Measurements from ENCODE around the gene PSME3.

PSME3 gene

GRCh38 chr17:42891539-42892152, 58.4 kb downstream of the PSME3 start:
- H3K4me3 ChIP-seq (ENCODE audit: low read length), result no peak overlapping the region
- no peak for DNase-seq (ENCODE audit: low read depth)
- TF ChIP-seq CTCF (IDR thresholded peaks at IDR 0.05; ENCODE audit: insufficient read depth, low read depth, low read length, missing control alignments), result no peak

GRCh38 chr17:42893359-42893758, 60.2 kb downstream of the PSME3 start:
- no peak for TF ChIP-seq CTCF (IDR thresholded peaks at IDR 0.05; ENCODE audit: insufficient read depth, low read depth, low read length, missing control alignments)
- no peak overlapping the region for H3K4me3 ChIP-seq (ENCODE audit: low read length)
- DNase-seq (ENCODE audit: low read depth), result no peak
